Forelimb muscle (tissue), 1 donor: ENCODE measurements around the gene RAPSN. TPM values are rescaled to one million over a fixed set of nuclear protein-coding genes. Genes with fewer than 3 reads are reported as not detected.

Experiments
- DNase-seq: peaks from one replicate; pipeline ENCODE4 v3.0.0-alpha.2; 2013; ENCODE audit warnings: low read depth
- polyA plus RNA-seq: library from polyadenylated mRNA; unstranded; fragments of 120-200 nt; gene quantifications from one replicate; pipeline ENCODE4 v1.2.1, GENCODE V29; 2013; ENCODE audit not compliant: insufficient read length

The RAPSN gene
- 93.1 TPM for polyA plus RNA-seq

- no peak for DNase-seq
Observed at GRCh38 chr11:47448566-47449427, at the start of gene RAPSN. TSS of gene RAPSN (minus strand) at chr11:47449136. CDS start at chr11:47448964, 172 bp downstream.

- no peak for DNase-seq
Observed at GRCh38 chr11:47498149-47498548, 49.2 kb upstream of the RAPSN start.

- DNase-seq: no peak
Observed at GRCh38 chr11:47496808-47497207, 47.9 kb upstream of the RAPSN start.

DNA sequence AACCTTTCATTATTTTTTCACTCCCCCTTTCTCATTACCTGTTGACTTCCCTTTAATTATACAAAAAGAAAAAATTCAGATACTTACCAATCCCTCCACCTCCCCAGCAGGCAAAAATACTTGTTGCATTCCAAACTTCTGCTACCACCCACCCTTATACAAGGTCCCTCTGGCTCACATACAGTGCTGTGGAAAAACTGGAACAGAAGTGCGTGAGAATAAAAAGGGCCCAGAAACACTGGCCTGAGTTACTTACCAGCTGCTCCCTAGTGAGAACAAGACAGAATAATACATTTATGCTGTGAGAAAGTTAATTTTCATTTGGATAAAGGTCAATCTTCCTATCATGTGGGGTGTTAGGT lies 46.9 kb upstream of the RAPSN start:
- no peak for DNase-seq

GRCh38 chr11:47495011-47495855 lies 46.3 kb upstream of the RAPSN start:
- no peak for DNase-seq

GRCh38 chr11:47489395-47489755 lies 40.4 kb upstream of the RAPSN start:
- no peak for DNase-seq

DNA sequence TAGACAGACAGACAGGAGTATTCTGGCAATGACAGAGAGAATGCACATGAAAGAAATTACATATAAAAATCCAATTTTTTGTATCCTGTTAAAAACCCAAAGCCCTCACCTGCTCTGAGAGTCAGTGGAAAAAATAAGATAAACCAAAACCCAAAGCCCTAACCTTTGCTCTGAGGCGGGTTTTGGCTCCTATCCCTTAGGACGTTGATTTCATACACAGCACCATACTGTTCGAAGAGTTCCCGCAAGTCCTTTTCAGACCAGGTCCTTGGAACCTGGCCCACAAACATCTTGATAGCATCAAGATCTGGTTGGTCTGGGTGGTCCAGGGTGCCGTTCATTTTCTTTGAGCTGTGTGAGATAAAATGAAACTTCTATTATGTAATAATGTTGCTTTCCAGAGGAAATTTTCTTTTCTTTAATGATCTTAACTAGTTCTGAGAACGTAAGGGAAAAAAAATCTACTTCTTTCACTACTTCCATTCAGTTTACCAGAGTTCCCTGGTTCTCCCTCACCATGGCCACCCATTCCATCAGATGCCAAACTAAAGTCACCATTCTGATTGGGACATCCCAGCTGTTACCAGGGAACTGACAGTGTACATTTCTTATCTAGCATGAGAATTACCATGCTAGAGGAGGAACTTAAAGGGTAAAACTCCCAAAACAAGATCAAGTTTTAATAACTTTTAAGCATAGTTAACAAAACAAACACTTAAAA lies 39.9 kb upstream of the RAPSN start:
- no peak for DNase-seq

GRCh38 chr11:47488111-47488510 lies 39.2 kb upstream of the RAPSN start:
- DNase-seq: no peak

- no peak for DNase-seq
Observed at GRCh38 chr11:47487421-47487820, 38.5 kb upstream of the RAPSN start.

DNA sequence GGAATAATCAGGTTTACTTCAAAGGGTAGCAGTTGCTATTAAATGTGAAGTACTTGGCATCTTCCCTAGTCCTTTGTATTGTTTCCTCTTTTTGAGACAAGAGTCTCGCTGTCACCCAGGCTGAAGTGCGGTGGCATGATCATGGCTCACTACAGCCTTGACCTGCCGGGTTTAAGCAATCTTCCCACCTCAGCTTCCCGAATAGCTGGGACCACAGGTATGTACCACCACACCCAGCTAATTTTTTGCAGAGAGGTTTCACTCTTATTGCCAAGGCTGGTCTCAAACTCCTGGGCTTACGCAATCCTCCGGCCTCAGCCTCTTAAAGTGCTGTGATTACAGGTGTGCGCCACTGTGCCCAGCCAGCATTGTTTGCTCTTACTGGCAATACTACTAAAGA lies 36.2 kb upstream of the RAPSN start:
- no peak for DNase-seq

- no peak for DNase-seq
Observed at GRCh38 chr11:47483457-47483856, 34.5 kb upstream of the RAPSN start.

- no peak for DNase-seq
Observed at GRCh38 chr11:47480762-47481161, 31.8 kb upstream of the RAPSN start.

GRCh38 chr11:47478651-47479329 lies 29.9 kb upstream of the RAPSN start:
- DNase-seq: peak; percentile 29

GRCh38 chr11:47477753-47478152 lies 28.8 kb upstream of the RAPSN start:
- DNase-seq: no peak

GRCh38 chr11:47477323-47477722 lies 28.4 kb upstream of the RAPSN start:
- DNase-seq: no peak

- no peak for DNase-seq
Observed at GRCh38 chr11:47470671-47471070, 21.7 kb upstream of the RAPSN start.

DNA sequence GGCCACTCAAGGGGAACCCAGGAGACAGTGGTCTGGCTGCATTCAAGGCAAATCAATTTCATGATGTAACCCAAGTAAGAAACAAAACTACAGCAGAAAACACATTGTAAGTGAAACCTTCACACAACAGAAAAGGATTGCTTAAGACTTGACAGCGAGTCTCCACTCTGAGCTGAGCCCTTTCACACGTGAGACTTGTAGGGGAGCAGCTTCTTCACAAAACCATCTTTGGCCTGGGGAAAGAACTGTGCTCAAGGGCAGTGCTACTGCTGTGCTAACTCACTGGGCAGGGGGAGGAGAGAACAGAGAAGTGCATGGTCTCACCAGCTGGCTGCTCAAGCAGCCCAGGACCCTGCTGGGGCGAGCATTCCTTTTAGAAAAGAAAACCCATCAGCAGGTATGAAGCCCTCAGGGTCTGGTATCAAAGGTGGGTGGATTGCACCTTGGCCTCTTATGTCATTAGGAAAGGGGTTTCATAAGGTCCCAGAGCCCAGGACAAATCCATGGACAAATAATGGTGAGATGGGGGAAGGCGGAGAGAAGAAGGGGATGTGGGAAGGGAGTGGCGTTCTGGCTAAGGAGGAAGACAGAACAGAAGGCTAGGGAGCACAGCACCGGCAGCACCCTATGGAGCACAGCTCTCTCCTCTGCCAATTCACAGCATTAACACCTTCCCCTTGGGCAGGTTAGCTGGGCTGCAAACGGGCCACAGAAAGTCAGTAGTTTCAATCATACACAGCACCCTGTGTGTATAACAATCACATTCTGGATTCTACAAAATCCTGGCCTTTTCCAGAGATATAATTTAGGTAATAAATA lies 20.6 kb upstream of the RAPSN start:
- no peak for DNase-seq

DNA sequence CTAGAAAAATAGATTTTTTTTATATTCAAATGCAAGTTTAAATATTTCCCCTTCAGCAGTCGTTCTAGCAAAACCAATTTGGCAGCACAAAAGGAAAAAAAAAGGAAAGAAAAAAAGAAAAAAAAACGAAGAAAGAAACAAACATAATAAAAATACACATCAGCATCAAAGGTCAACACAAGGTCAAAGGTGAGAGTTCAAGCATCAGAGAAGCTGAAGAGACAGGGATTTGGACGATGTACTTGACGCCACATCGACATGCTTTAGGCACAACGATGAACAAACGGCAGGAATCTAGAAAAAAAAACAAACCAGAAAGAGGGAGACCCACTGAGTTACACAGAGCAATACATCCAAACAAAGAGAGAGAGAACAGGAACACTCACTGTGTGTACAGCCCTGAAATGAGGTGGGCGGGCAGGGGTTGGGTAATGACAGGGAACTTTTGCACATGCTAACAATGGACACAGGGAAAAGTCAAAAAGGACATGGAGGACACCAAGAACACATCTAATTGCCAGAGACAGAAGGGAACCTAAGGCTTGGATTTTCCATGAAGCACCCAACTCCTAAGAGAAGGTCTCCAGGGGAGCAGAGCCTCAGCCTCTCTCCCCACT lies 19.8 kb upstream of the RAPSN start:
- no peak for DNase-seq

DNA sequence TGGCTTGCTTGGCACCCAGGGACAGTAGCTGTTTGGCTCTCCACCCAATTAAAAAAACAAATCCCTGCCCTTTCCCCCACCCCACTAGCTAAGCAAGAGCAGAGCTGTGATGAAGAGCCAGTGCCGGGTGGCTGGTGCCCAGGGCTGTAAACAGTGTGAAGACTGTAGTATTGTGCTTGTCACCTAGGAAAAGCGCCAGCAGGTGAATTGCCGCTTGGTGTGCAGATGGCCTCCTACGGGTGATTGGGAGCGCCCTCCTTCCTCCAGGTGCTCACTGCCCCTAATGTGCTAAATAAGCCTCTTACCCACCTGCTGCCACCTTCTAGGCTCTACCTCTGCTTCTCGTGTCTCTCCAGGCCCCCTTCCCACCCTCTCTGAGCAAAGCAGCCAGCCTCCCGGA lies 18.4 kb upstream of the RAPSN start:
- no peak for DNase-seq

DNA sequence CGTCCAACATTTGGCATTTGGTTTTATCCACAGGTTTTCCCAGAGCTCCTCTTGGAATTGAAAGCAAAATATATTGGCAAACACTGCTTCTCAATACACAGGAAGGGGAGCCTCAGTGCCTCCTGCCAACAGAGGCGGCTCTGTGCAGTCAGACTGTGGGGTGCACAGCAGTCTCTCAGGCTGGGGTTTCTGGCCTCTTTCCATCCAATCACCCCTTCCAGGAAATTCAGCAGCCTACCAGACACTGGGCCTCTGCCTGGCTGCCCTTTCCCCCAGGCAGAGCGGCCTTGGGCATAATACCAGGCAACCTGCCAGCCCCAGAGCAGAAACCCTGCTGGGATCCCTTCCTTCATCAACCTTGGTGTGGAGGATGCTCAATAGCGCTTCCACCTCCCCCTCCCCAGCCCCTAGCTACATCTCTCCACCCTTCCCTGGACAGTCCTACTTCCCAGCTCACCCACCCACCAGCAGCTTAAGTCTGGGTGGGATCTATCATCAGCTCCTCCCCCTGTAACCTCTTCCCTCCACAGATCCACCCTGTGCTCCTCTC lies 17.8 kb upstream of the RAPSN start:
- DNase-seq: no peak
